SK-N-SH treated with all-trans-retinoic acid at 6 μM for 48 hours (cell line): ENCODE data around the gene CCDC167.

Experiments used
- ATAC-seq: fragments of 200-7000 bp; cut with Tn5 transposase; 3 replicates; pipeline ENCODE4 v1.9.1; 2020; ENCODE audit warnings: mild to moderate bottlenecking, moderate library complexity
- ARNTL ChIP-seq: fragments of 450-650 bp; formaldehyde crosslinking; IDR thresholded peaks from 2 replicates; pipeline ENCODE4 v1.5.0; 2020; ENCODE audit warnings: low read depth, mild to moderate bottlenecking, moderate library complexity, borderline replicate concordance
- BACH2 ChIP-seq: fragments of 250-450 bp; sonication (Bioruptor Pico); IDR thresholded peaks from 2 replicates; pipeline ENCODE4 v1.9.0; 2021; ENCODE audit warnings: mild to moderate bottlenecking, borderline replicate concordance
- CREB5 ChIP-seq: fragments of 250-450 bp; sonication (Bioruptor Pico); IDR thresholded peaks from 2 replicates; pipeline ENCODE4 v1.5.1; 2020; ENCODE audit warnings: low read depth, mild to moderate bottlenecking, moderate library complexity
- CSRNP3 ChIP-seq: fragments of 250-450 bp; sonication (Bioruptor Pico); IDR thresholded peaks from 2 replicates; pipeline ENCODE4 v1.5.1; 2021; ENCODE audit warnings: mild to moderate bottlenecking, moderate library complexity
- ESRRG ChIP-seq: fragments of 250-450 bp; sonication (Bioruptor Pico); IDR thresholded peaks from 2 replicates; pipeline ENCODE4 v1.6.1; 2021; ENCODE audit warnings: mild to moderate bottlenecking
- GLIS3 ChIP-seq: fragments of 250-450 bp; sonication (Bioruptor Pico); IDR thresholded peaks from 2 replicates; pipeline ENCODE4 v1.5.0; 2020; ENCODE audit warnings: mild to moderate bottlenecking, moderate library complexity
- ISL1 ChIP-seq: fragments of 250-450 bp; sonication (Bioruptor Pico); IDR thresholded peaks from 2 replicates; pipeline ENCODE4 v2.1.2; 2022; ENCODE audit warnings: mild to moderate bottlenecking, moderate library complexity
- PATZ1 ChIP-seq: fragments of 250-450 bp; sonication (Bioruptor Pico); IDR thresholded peaks from 2 replicates; pipeline ENCODE4 v1.8.0; 2020; ENCODE audit warnings: mild to moderate bottlenecking, moderate library complexity, borderline replicate concordance
- POU6F1 ChIP-seq: fragments of 250-450 bp; sonication (Bioruptor Pico); IDR thresholded peaks from 2 replicates; pipeline ENCODE4 v1.8.0; 2021; ENCODE audit warnings: low read depth, mild to moderate bottlenecking, moderate library complexity, borderline replicate concordance
- PPARA ChIP-seq: fragments of 250-450 bp; sonication (Bioruptor Pico); IDR thresholded peaks from 2 replicates; pipeline ENCODE4 v1.5.0; 2020; ENCODE audit warnings: mild to moderate bottlenecking, borderline replicate concordance
- RARB ChIP-seq: fragments of 250-450 bp; sonication (Bioruptor Pico); IDR thresholded peaks from 2 replicates; pipeline ENCODE4 v1.8.0; 2021; ENCODE audit warnings: mild to moderate bottlenecking, moderate library complexity
- SNAI2 ChIP-seq: fragments of 250-450 bp; sonication (Bioruptor Pico); IDR thresholded peaks from 2 replicates; pipeline ENCODE4 v1.5.0; 2020; ENCODE audit warnings: mild to moderate bottlenecking, moderate library complexity
- TCF4 ChIP-seq: fragments of 250-450 bp; sonication (Bioruptor Pico); IDR thresholded peaks from 2 replicates; pipeline ENCODE4 v1.8.0; 2021; ENCODE audit warnings: mild to moderate bottlenecking, moderate library complexity, borderline replicate concordance
- TSHZ2 ChIP-seq: fragments of 250-450 bp; sonication (Bioruptor Pico); IDR thresholded peaks from 2 replicates; pipeline ENCODE4 v1.5.0; 2020; ENCODE audit warnings: mild to moderate bottlenecking, moderate library complexity
- ZC3H10 ChIP-seq: fragments of 250-450 bp; sonication (Bioruptor Pico); IDR thresholded peaks from 2 replicates; pipeline ENCODE4 v1.5.1; 2021; ENCODE audit warnings: mild to moderate bottlenecking, moderate library complexity
- ZFP3 ChIP-seq: fragments of 250-450 bp; sonication (Bioruptor Pico); IDR thresholded peaks from 2 replicates; pipeline ENCODE4 v1.5.0; 2020; ENCODE audit warnings: mild to moderate bottlenecking, moderate library complexity
- ZFP30 ChIP-seq: fragments of 450-650 bp; formaldehyde crosslinking; IDR thresholded peaks from 2 replicates; pipeline ENCODE4 v1.5.0; 2022; ENCODE audit warnings: mild to moderate bottlenecking, moderate library complexity
- ZNF8 ChIP-seq: fragments of 450-650 bp; formaldehyde crosslinking; IDR thresholded peaks from 2 replicates; pipeline ENCODE4 v1.5.0; 2020; ENCODE audit warnings: mild to moderate bottlenecking, moderate library complexity

The CCDC167 gene

GRCh38 chr6:37539171-37540028 lies 39.7 kb upstream of the CCDC167 start:
- no peak for ATAC-seq
- TF ChIP-seq ZC3H10 (CRISPR knock-in tag), result no peak
- no peak for TF ChIP-seq ARNTL (CRISPR knock-in tag)
- TF ChIP-seq, all 23 proteins: peak for 0

- TF ChIP-seq ZFP3 (CRISPR knock-in tag) (no peak), TCF4 (CRISPR knock-in tag) (no peak), TSHZ2 (CRISPR knock-in tag) (no peak), PATZ1 (CRISPR knock-in tag) (no peak), POU6F1 (CRISPR knock-in tag) (no peak), CREB5 (CRISPR knock-in tag) (no peak), ESRRG (CRISPR knock-in tag) (no peak), ARNTL (CRISPR knock-in tag) (no peak), RARB (CRISPR knock-in tag) (no peak), PPARA (CRISPR knock-in tag) (no peak), ZFP30 (CRISPR knock-in tag) (no peak), ZNF8 (CRISPR knock-in tag) (no peak), SNAI2 (CRISPR knock-in tag) (no peak), BACH2 (no peak), CSRNP3 (CRISPR knock-in tag) (no peak), ISL1 (CRISPR knock-in tag) (no peak), GLIS3 (CRISPR knock-in tag) (no peak)
- peak; percentile 73 for ATAC-seq
Measured at GRCh38 chr6:37538107-37538506, 38.4 kb upstream of the CCDC167 start.

GRCh38 chr6:37537548-37537947 lies 37.9 kb upstream of the CCDC167 start:
- TF ChIP-seq ZFP3 (CRISPR knock-in tag) (no peak), PATZ1 (CRISPR knock-in tag) (no peak), CREB5 (CRISPR knock-in tag) (no peak)
- ATAC-seq, result no peak; the same call in 2 of the 3 replicates
